Osteocyte (in vitro differentiated cells): ENCODE results near the gene UPF2. TPM values are rescaled to one million over a fixed set of nuclear protein-coding genes. Genes with fewer than 3 reads are reported as not detected.

Experiments
- DNase-seq: peaks from one replicate; pipeline ENCODE4 v3.0.0; 2021; ENCODE audit warnings: mixed read lengths; ENCODE audit not compliant: unreplicated experiment; ENCODE audit errors: extremely low spot score
- H3K27ac Mint-ChIP-seq: one replicate; pipeline ENCODE4 v1.8.0; 2021; ENCODE audit warnings: mild to moderate bottlenecking, mixed read lengths; ENCODE audit not compliant: unreplicated experiment
- H3K27me3 Mint-ChIP-seq: one replicate; pipeline ENCODE4 v1.8.0; 2021; ENCODE audit warnings: mixed read lengths; ENCODE audit not compliant: unreplicated experiment
- H3K36me3 Mint-ChIP-seq: one replicate; pipeline ENCODE4 v1.8.0; 2021; ENCODE audit warnings: mixed read lengths; ENCODE audit not compliant: unreplicated experiment
- H3K4me1 Mint-ChIP-seq: one replicate; pipeline ENCODE4 v1.8.0; 2021; ENCODE audit warnings: mixed read lengths; ENCODE audit not compliant: unreplicated experiment
- H3K4me3 Mint-ChIP-seq: one replicate; pipeline ENCODE4 v1.8.0; 2021; ENCODE audit warnings: mild to moderate bottlenecking, moderate library complexity, mixed read lengths; ENCODE audit not compliant: unreplicated experiment
- H3K9me3 Mint-ChIP-seq: one replicate; pipeline ENCODE4 v1.8.0; 2021; ENCODE audit warnings: mixed read lengths; ENCODE audit not compliant: unreplicated experiment
- total RNA-seq: library from RNA; stranded (reverse); gene quantifications from 2 replicates; pipeline ENCODE4 v1.2.1, GENCODE V29; 2021
- TF ChIP-seq, protein P1 (sequence below): fragments of 200-600 bp; sonication (generic); IDR thresholded peaks from 2 replicates; pipeline ENCODE4 v1.5.0; 2021; ENCODE audit warnings: antibody characterized with exemption, mild to moderate bottlenecking, moderate library complexity

Gene UPF2
- total RNA-seq, 1 donor from 2014 or later, result 20.5 TPM

- DNase-seq, result no peak
- H3K4me3 Mint-ChIP-seq, result no peak overlapping the region
- H3K27ac Mint-ChIP-seq, result no peak overlapping the region
- peaks cover 26% of the 10 kb centered on the region for H3K36me3 Mint-ChIP-seq
- H3K27me3 Mint-ChIP-seq, result no peaks in the 10 kb centered on the region
- H3K9me3 Mint-ChIP-seq, result no peaks in the 10 kb centered on the region
- H3K4me1 Mint-ChIP-seq, result no peaks in the 10 kb centered on the region
- TF ChIP-seq, protein P1, sequence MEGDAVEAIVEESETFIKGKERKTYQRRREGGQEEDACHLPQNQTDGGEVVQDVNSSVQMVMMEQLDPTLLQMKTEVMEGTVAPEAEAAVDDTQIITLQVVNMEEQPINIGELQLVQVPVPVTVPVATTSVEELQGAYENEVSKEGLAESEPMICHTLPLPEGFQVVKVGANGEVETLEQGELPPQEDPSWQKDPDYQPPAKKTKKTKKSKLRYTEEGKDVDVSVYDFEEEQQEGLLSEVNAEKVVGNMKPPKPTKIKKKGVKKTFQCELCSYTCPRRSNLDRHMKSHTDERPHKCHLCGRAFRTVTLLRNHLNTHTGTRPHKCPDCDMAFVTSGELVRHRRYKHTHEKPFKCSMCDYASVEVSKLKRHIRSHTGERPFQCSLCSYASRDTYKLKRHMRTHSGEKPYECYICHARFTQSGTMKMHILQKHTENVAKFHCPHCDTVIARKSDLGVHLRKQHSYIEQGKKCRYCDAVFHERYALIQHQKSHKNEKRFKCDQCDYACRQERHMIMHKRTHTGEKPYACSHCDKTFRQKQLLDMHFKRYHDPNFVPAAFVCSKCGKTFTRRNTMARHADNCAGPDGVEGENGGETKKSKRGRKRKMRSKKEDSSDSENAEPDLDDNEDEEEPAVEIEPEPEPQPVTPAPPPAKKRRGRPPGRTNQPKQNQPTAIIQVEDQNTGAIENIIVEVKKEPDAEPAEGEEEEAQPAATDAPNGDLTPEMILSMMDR, result no peak
These were observed 93.5 kb downstream of the UPF2 start for GRCh38 chr10:11949152-11949551.

DNA sequence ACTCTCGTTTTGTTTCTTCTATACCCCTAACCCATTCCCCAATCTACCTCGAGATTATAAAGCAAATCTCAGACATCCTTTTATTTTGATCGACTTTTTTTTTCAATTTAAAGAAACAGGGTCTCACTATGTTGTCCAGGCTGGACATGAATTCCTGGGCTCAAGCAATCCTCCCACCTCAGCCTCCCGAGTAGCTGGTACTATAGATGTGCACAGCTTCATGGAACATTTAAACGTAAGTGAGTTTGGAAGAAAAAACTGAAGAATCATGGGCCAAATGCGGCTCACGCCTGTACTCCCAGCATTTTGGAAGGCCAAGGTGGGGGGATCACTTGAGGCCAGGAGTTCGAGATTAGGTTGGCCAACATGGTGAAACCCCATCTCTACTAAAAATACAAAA lies 96.0 kb downstream of the UPF2 start:
- no peaks in the 10 kb centered on the region for H3K4me1 Mint-ChIP-seq
- peaks cover 39% of the 10 kb centered on the region for H3K36me3 Mint-ChIP-seq
- H3K27ac Mint-ChIP-seq, result no peak overlapping the region
- H3K4me3 Mint-ChIP-seq, result no peak overlapping the region
- TF ChIP-seq, protein P1, result no peak
- H3K9me3 Mint-ChIP-seq, result no peaks in the 10 kb centered on the region
- no peak for DNase-seq
- no peaks in the 10 kb centered on the region for H3K27me3 Mint-ChIP-seq

- Mint-ChIP-seq H3K27me3 (no peaks in the 10 kb centered on the region), H3K4me3 (no peak overlapping the region), H3K4me1 (peaks cover 20% of the 10 kb centered on the region), H3K9me3 (no peaks in the 10 kb centered on the region), H3K36me3 (peaks cover 17% of the 10 kb centered on the region), H3K27ac (no peak overlapping the region)
- TF ChIP-seq, protein P1, result no peak
- no peak for DNase-seq
These were observed 106.0 kb downstream of the UPF2 start for GRCh38 chr10:11936389-11937152.

- peaks cover 38% of the 10 kb centered on the region for H3K36me3 Mint-ChIP-seq
- H3K27ac Mint-ChIP-seq, result peak overlapping the region; percentile 73
- no peak overlapping the region for H3K4me3 Mint-ChIP-seq
- peaks cover 22% of the 10 kb centered on the region for H3K4me1 Mint-ChIP-seq
- no peaks in the 10 kb centered on the region for H3K9me3 Mint-ChIP-seq
- DNase-seq, result no peak
- TF ChIP-seq, protein P1, result no peak
- no peaks in the 10 kb centered on the region for H3K27me3 Mint-ChIP-seq
These were observed 108.3 kb downstream of the UPF2 start for GRCh38 chr10:11934262-11934661.

DNA sequence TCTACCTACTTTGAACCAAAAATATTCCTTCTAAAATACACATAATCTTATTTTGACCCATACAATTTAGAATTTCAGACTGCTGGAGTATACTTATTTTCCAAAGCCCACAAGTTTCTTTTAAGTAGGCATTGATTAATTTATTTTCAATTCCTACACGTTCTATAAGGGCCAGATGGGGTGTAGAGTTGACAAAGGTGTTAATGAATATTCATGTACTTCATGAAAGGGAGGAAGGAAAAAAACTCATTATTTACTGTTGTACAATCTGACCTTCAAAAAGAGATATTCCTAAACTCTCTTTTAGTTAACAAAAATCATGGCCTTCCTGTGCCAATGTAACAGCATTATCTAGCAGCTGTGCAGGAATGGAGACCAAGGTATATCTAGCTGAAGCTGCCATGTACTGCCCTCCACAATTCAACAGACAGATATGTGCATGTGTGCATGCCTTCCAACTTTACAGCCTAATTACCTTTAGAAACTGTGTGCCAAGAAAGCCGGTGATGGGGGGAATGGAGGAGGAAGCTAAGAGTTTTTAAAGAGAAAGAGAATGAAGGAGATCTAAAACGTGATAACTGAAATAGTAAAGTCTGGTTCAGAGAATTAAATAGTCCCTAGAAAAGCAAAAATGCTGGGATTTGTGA lies 108.9 kb downstream of the UPF2 start:
- H3K27ac Mint-ChIP-seq, result peak overlapping the region; percentile 73
- no peaks in the 10 kb centered on the region for H3K27me3 Mint-ChIP-seq
- H3K36me3 Mint-ChIP-seq, result peaks cover 43% of the 10 kb centered on the region
- peaks cover 22% of the 10 kb centered on the region for H3K4me1 Mint-ChIP-seq
- no peak overlapping the region for H3K4me3 Mint-ChIP-seq
- no peak for DNase-seq
- TF ChIP-seq, protein P1, result no peak
- no peaks in the 10 kb centered on the region for H3K9me3 Mint-ChIP-seq
